HepG2 (cell line): ENCODE measurements around the gene AFDN. TPM values are rescaled to one million over a fixed set of nuclear protein-coding genes. Genes with fewer than 3 reads are reported as not detected.

Experiments used
- ATRX ChIP-seq: sonication (generic); formaldehyde crosslinking; IDR thresholded peaks from 2 replicates; pipeline ENCODE4 v1.4.0; 2020; ENCODE audit warnings: missing genetic modification reagents, borderline replicate concordance
- DDIT3 ChIP-seq: sonication (generic); formaldehyde crosslinking; IDR thresholded peaks from 2 replicates; pipeline ENCODE4 v1.4.0; 2020; ENCODE audit warnings: mild to moderate bottlenecking, missing genetic modification reagents
- DNMT1 ChIP-seq: sonication (generic); formaldehyde crosslinking; IDR thresholded peaks from 2 replicates; pipeline ENCODE4 v1.5.1; 2020; ENCODE audit warnings: mild to moderate bottlenecking, missing genetic modification reagents
- EED ChIP-seq: sonication (generic); formaldehyde crosslinking; IDR thresholded peaks from 2 replicates; pipeline ENCODE4 v1.5.0; 2020; ENCODE audit warnings: mild to moderate bottlenecking, missing genetic modification reagents
- FOXC1 ChIP-seq: sonication (generic); formaldehyde crosslinking; IDR thresholded peaks from 2 replicates; pipeline ENCODE4 v1.8.0; 2022; ENCODE audit warnings: mild to moderate bottlenecking, missing genetic modification reagents, borderline replicate concordance
- KAT8 ChIP-seq: IDR thresholded peaks from 2 replicates; pipeline ENCODE4 v1.6.1; 2016; ENCODE audit warnings: missing genetic modification reagents, missing compliant biosample characterization
- LBX2 ChIP-seq: sonication (generic); formaldehyde crosslinking; IDR thresholded peaks from 2 replicates; pipeline ENCODE4 v1.5.0; 2020; ENCODE audit warnings: missing genetic modification reagents, mild to moderate bottlenecking, borderline replicate concordance
- MATR3 ChIP-seq: sonication (generic); formaldehyde crosslinking; IDR thresholded peaks from 2 replicates; pipeline ENCODE4 v1.4.0; 2020; ENCODE audit warnings: missing genetic modification reagents
- NAIF1 ChIP-seq: sonication (generic); formaldehyde crosslinking; IDR thresholded peaks from 2 replicates; pipeline ENCODE4 v1.5.0; 2020; ENCODE audit warnings: mild to moderate bottlenecking, missing genetic modification reagents, borderline replicate concordance
- POGZ ChIP-seq: sonication (generic); formaldehyde crosslinking; IDR thresholded peaks from 2 replicates; pipeline ENCODE4 v1.4.0; 2020; ENCODE audit warnings: mild to moderate bottlenecking, missing genetic modification reagents
- RFX5 ChIP-seq: IDR thresholded peaks from 2 replicates; pipeline ENCODE4 v1.6.1; 2011; ENCODE audit warnings: low read depth, low read length, improper control_type of control experiment
- RFXANK ChIP-seq: IDR thresholded peaks from 2 replicates; pipeline ENCODE4 v1.6.1; 2016
- SKIL ChIP-seq: sonication (generic); formaldehyde crosslinking; IDR thresholded peaks from 2 replicates; pipeline ENCODE4 v1.8.0; 2022; ENCODE audit warnings: missing genetic modification reagents, mild to moderate bottlenecking, moderate library complexity, borderline replicate concordance
- THAP11 ChIP-seq: IDR thresholded peaks from 2 replicates; pipeline ENCODE4 v1.6.1; 2016; ENCODE audit warnings: missing biosample characterization, missing genetic modification reagents
- TOPORS ChIP-seq: sonication (generic); formaldehyde crosslinking; IDR thresholded peaks from 2 replicates; pipeline ENCODE4 v1.8.0; 2023; ENCODE audit warnings: mild to moderate bottlenecking, missing genetic modification reagents
- TRIM22 ChIP-seq: fragments of 450-650 bp; IDR thresholded peaks from 2 replicates; pipeline ENCODE4 v1.6.1; 2017
- TRIM24 ChIP-seq: sonication (generic); formaldehyde crosslinking; IDR thresholded peaks from 2 replicates; pipeline ENCODE4 v1.8.0; 2022; ENCODE audit warnings: mild to moderate bottlenecking, missing genetic modification reagents
- ZBTB14 ChIP-seq: sonication (generic); formaldehyde crosslinking; IDR thresholded peaks from 2 replicates; pipeline ENCODE4 v1.4.0; 2020; ENCODE audit warnings: missing genetic modification reagents
- ZBTB7B ChIP-seq: sonication (generic); formaldehyde crosslinking; IDR thresholded peaks from 2 replicates; pipeline ENCODE4 v1.4.0; 2020; ENCODE audit warnings: missing genetic modification reagents
- ZNF101 ChIP-seq: sonication (generic); formaldehyde crosslinking; IDR thresholded peaks from 2 replicates; pipeline ENCODE4 v1.4.0; 2020; ENCODE audit warnings: mild to moderate bottlenecking, low read depth, missing genetic modification reagents, borderline replicate concordance
- ZNF333 ChIP-seq: sonication (generic); formaldehyde crosslinking; IDR thresholded peaks from 2 replicates; pipeline ENCODE4 v1.4.0; 2020; ENCODE audit warnings: mild to moderate bottlenecking, missing genetic modification reagents, borderline replicate concordance
- ZNF343 ChIP-seq: sonication (generic); formaldehyde crosslinking; IDR thresholded peaks from 2 replicates; pipeline ENCODE4 v1.4.0; 2020; ENCODE audit warnings: mild to moderate bottlenecking, missing genetic modification reagents
- ZNF510 ChIP-seq: sonication (generic); formaldehyde crosslinking; IDR thresholded peaks from 2 replicates; pipeline ENCODE4 v1.4.0; 2020; ENCODE audit warnings: low read depth, mild to moderate bottlenecking, missing genetic modification reagents
- ZNF530 ChIP-seq: sonication (generic); formaldehyde crosslinking; IDR thresholded peaks from 2 replicates; pipeline ENCODE4 v1.5.0; 2020; ENCODE audit warnings: low read depth, mild to moderate bottlenecking, missing genetic modification reagents
- polyA plus RNA-seq, 8 experiments: library from polyadenylated mRNA; depleted of rRNA in 3 of 8; stranded (reverse) in 7 of 8; unstranded in 1 of 8; fragments of >200 nt; fragmentation: Illumina TruSeq in 4 of 8; extraction: Trizol in 4 of 8; gene quantifications; 2 replicates each; pipeline versions ENCODE4 v1.2.1 to v1.2.3, GENCODE V29; 2011 to 2016; ENCODE audit warnings: low read depth in 4 of 8, missing spikeins in 1 of 8, mixed read lengths in 1 of 8; ENCODE audit not compliant: insufficient read depth in 1 of 8
- total RNA-seq, 5 experiments: library from RNA; depleted of rRNA; stranded (reverse); fragments of >200 nt; fragmentation: Illumina TruSeq; extraction: Trizol; gene quantifications; 2 replicates each; pipeline ENCODE4 v1.2.3, GENCODE V29; 2016; ENCODE audit warnings: low read depth in 1 of 5
- TF ChIP-seq, protein P1 (sequence below): sonication (generic); formaldehyde crosslinking; IDR thresholded peaks from 2 replicates; pipeline ENCODE4 v1.5.0; 2020; ENCODE audit warnings: missing genetic modification reagents, mild to moderate bottlenecking, borderline replicate concordance

Gene AFDN
- total and polyA plus RNA-seq, 2 of the 13 experiments (the other 11 are each of a cell fraction or from before 2014, with no cell fraction given): 136 to 151 TPM

DNA sequence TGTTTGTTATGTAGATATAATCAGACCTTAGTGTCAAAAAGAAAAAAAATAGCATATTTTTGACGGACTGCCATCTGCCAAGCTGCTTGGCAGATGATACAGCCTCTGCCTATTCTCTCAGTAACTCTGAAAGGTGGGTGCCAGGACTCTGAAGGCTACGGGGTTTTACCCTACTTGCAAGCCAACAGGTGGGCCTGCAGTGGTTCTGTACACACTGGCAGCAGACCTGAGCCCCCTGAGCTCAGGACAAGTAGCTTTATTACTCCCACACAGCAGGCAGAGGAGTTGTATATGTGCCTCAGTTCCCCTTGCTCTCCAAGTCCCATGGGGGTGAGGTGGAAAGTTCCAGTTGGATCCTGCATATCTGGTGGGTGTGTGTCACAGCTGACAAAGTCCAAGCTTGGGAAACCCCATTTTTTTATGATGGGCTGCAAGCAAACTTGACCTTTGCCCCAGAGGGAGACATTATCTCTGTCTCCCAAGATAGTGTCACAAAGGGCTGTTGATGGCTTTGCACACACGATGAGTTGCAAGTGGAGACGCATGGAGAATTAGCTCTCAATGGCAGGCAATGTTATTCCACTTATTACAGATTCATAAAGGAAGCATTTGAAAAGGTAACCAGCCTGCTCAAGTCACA, 20.5 kb upstream of the AFDN start (continued):
- TF ChIP-seq LBX2 (CRISPR knock-in tag) (no peak), EED (CRISPR knock-in tag) (no peak), DDIT3 (CRISPR knock-in tag) (no peak), DNMT1 (CRISPR knock-in tag) (no peak), RFXANK (CRISPR knock-in tag) (no peak), TOPORS (CRISPR knock-in tag) (no peak; the same call in 1 of the 2 replicates), RFX5 (no peak), ZNF530 (CRISPR knock-in tag) (no peak), SKIL (CRISPR knock-in tag) (peak; percentile 60; the same call in 1 of the 2 replicates), ZBTB14 (peak; percentile 49; the same call in 1 of the 2 replicates), NAIF1 (CRISPR knock-in tag) (no peak), ZNF333 (0 out of 2 replicates have a peak, but pooled peaks have one; percentile 48), ZNF343 (CRISPR knock-in tag) (0 out of 2 replicates have a peak, but pooled peaks have one; percentile 69), ZNF510 (CRISPR knock-in tag) (no peak), TRIM22 (no peak), KAT8 (peak; percentile 73), ZBTB7B (peak; percentile 85), POGZ (peak; percentile 94), ATRX (no peak), TRIM24 (CRISPR knock-in tag) (0 out of 2 replicates have a peak, but pooled peaks have one; percentile 59), THAP11 (peak; percentile 74), MATR3 (CRISPR knock-in tag) (no peak), FOXC1 (CRISPR knock-in tag) (0 out of 2 replicates have a peak, but pooled peaks have one; percentile 54), ZNF101 (CRISPR knock-in tag) (no peak)
- TF ChIP-seq, protein P1, sequence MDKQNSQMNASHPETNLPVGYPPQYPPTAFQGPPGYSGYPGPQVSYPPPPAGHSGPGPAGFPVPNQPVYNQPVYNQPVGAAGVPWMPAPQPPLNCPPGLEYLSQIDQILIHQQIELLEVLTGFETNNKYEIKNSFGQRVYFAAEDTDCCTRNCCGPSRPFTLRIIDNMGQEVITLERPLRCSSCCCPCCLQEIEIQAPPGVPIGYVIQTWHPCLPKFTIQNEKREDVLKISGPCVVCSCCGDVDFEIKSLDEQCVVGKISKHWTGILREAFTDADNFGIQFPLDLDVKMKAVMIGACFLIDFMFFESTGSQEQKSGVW (CRISPR knock-in tag): no peak
